Stimulated activated naive B cell treated with anti-CD40 and anti-IgM and Interleukin-4, amounts not matched to agents 10 μg/mL and 1 μg/mL and 100 μg/mL, for 72 hours (primary cell): ENCODE results near the gene S100A16.
"Not testable (repeated sequence)": the region's sequence is repeated elsewhere in the genome, so short reads cannot be mapped to it uniquely, and the experiment has no call there.

ENCODE experiments used
- ATAC-seq, 2 donors: fragments of 150-1000 bp; cut with Tn5 transposase; replicated peaks; 2 replicates each; pipeline ENCODE4 v1.10.0; 2021; ENCODE audit warnings: moderate library complexity in 1 of 2
- DNase-seq: peaks from one replicate; pipeline ENCODE4 v3.0.0; 2021
- H3K27ac Mint-ChIP-seq: one replicate; pipeline ENCODE4 v1.8.0; 2022; ENCODE audit warnings: mild to moderate bottlenecking, mixed read lengths
- H3K27me3 Mint-ChIP-seq, 2 donors: one replicate each; pipeline ENCODE4 v1.8.0; 2022; ENCODE audit warnings: mixed read lengths in 2 of 2
- H3K36me3 Mint-ChIP-seq, 2 donors: one replicate each; pipeline ENCODE4 v1.8.0; 2022; ENCODE audit warnings: mixed read lengths in 2 of 2, mild to moderate bottlenecking in 1 of 2
- H3K4me1 Mint-ChIP-seq, 2 donors: one replicate each; pipeline ENCODE4 v1.8.0; 2022; ENCODE audit warnings: mixed read lengths in 2 of 2, mild to moderate bottlenecking in 1 of 2
- H3K4me3 Mint-ChIP-seq, 2 donors: one replicate each; pipeline ENCODE4 v1.8.0; 2022; ENCODE audit warnings: mild to moderate bottlenecking in 2 of 2, mixed read lengths in 2 of 2, moderate library complexity in 1 of 2
- H3K9me3 Mint-ChIP-seq, 2 donors: one replicate each; pipeline ENCODE4 v1.8.0; 2022; ENCODE audit warnings: mixed read lengths in 2 of 2, mild to moderate bottlenecking in 1 of 2

The S100A16 gene

DNA sequence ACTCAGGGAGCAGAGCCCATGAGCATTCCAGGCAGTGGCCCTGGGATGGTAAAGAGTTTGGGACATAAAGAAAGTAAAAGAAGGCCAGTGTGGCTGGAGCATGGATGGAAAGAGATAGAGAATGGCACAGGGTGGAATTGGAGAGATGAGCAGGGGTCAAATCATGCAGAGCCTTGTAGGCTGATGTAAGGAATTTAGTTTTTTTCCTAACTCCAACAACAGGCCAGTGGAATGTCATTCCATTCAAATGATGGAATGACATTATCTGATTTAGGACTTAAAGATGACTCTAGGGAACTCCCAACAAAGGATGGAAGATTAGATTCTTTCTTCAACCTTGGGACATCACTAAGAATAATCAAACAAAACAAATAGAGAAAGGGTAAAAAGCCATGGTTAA, 34.4 kb downstream of the S100A16 start:
- Mint-ChIP-seq H3K27ac (no peak overlapping the region), H3K4me1 (peaks cover 3 to 16% of the 10 kb centered on the region in 2 donors), H3K4me3 (no peak overlapping the region), H3K36me3 (no peaks in the 10 kb centered on the region), H3K27me3 (peaks cover 7 to 9% of the 10 kb centered on the region in 2 donors), H3K9me3 (no peaks in the 10 kb centered on the region)
- no peak for ATAC-seq
- no peak for DNase-seq

DNA sequence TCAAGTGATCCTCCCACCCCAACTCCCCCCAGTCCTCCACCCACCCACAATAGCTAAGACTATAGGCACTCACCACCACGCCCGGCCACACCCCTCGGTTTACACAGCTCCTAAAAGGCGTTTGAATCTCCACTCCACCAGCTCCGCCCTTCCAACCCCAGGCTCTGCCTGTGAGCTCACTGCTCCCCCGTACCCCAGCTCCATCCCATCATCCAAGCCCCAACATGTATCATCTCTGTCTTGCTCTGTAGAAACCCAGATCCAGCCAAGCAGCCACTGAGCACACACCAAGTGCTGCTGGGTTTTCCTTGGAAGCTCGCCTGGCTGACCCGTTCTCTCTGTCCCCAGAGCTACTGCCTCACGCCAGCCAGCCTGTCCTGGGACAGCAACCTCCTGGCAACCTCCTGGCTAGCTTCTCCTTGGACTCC, 35.3 kb downstream of the S100A16 start:
- H3K4me1 Mint-ChIP-seq, result peaks cover 10 to 24% of the 10 kb centered on the region in 2 donors
- H3K36me3 Mint-ChIP-seq, result no peaks in the 10 kb centered on the region
- H3K4me3 Mint-ChIP-seq, result no peak overlapping the region
- H3K27ac Mint-ChIP-seq, result no peak overlapping the region
- H3K27me3 Mint-ChIP-seq, result peaks cover 7 to 9% of the 10 kb centered on the region in 2 donors
- no peaks in the 10 kb centered on the region for H3K9me3 Mint-ChIP-seq
- DNase-seq (no peak), ATAC-seq (no peak)

DNA sequence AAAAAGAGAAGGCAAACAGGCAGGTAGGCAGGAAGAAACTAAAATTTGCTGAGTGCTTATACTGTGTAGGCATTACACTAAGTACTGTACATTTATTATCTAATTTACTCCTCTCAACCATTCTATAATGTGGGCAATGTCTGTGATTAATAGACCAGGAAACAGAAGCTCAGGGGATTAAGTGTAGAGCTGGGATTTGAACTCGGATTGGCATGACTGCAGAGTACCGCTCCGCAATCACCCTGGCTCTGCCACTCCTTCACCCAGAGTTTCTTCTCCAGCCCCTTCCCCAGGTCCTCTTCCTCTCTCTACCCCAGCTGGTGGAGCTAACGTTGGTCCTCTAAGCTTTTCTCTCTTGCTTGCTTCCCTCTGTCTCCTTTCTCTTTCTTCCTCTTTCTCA, 35.8 kb downstream of the S100A16 start:
- Mint-ChIP-seq H3K27ac (no peak overlapping the region), H3K27me3 (peaks cover 7 to 9% of the 10 kb centered on the region in 2 donors), H3K4me3 (no peak overlapping the region), H3K9me3 (no peaks in the 10 kb centered on the region), H3K4me1 (peaks cover 12 to 29% of the 10 kb centered on the region in 2 donors), H3K36me3 (no peaks in the 10 kb centered on the region)
- no peak for ATAC-seq
- DNase-seq, result no peak

DNA sequence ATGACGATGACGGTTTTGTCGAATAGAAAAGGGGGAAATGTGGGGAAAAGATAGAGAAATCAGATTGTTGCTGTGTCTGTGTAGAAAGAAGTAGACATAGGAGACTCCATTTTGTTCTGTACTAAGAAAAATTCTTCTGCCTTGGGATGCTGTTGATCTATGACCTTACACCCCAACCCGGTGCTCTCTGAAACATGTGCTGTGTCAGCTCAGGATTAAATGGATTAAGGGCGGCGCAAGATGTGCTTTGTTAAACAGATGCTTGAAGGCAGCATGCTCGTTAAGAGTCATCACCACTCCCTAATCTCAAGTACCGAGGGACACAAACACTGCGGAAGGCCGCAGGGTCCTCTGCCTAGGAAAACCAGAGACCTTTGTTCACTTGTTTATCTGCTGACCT, 37.4 kb downstream of the S100A16 start:
- H3K36me3 Mint-ChIP-seq, H3K4me3 Mint-ChIP-seq, H3K27ac Mint-ChIP-seq, DNase-seq, H3K9me3 Mint-ChIP-seq, ATAC-seq: not testable (repeated sequence)
- Mint-ChIP-seq H3K27me3 (peaks cover 12 to 13% of the 10 kb centered on the region in 2 donors), H3K4me1 (peaks cover 18 to 29% of the 10 kb centered on the region in 2 donors)

DNA sequence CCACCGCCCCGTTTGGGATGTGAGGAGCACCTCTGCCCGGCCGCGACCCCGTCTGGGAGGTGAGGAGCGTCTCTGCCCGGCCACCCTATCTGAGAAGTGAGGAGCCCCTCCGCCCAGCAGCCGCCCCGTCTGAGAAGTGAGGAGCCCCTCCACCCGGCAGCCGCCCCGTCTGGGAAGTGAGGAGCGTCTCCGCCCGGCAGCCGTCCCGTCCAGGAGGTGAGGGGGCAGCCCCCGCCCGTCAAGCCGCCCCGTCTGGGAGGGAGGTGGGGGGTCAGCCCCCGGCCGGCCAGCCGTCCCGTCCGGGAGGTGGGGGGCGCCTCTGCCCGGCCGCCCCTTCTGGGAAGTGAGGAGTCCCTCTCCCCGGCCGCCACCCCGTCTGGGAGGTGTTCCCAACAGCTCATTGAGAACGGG, 37.9 kb downstream of the S100A16 start:
- not testable (repeated sequence) for H3K27ac Mint-ChIP-seq, H3K36me3 Mint-ChIP-seq, DNase-seq, H3K9me3 Mint-ChIP-seq, H3K4me3 Mint-ChIP-seq, ATAC-seq
- H3K27me3 Mint-ChIP-seq, result peaks cover 13 to 14% of the 10 kb centered on the region in 2 donors
- peaks cover 18 to 29% of the 10 kb centered on the region in 2 donors for H3K4me1 Mint-ChIP-seq

DNA sequence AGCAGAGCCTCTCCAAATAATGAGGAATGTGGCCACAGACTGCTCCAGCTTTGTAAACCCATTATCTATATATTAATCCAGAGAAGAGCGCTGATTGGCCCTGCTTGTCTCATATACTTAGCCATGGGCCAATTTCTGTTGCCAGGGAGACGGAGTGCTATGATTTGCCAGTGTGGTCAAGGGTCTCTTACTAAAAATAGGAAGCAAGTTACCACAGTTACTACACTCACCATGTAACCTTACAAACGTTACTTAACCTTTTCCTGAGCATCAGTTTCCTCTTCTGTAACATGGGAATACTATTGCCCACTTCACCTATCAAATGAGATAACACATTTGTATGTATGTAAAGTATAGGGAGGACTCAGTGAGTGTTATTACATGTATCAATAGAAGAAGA, 39.6 kb downstream of the S100A16 start:
- Mint-ChIP-seq H3K4me1 (peaks cover 24 to 36% of the 10 kb centered on the region in 2 donors), H3K9me3 (no peaks in the 10 kb centered on the region), H3K36me3 (no peaks in the 10 kb centered on the region), H3K27me3 (peaks cover 14 to 18% of the 10 kb centered on the region in 2 donors), H3K4me3 (no peak overlapping the region), H3K27ac (peak overlapping the region; percentile 26)
- DNase-seq (no peak), ATAC-seq (no peak)

DNA sequence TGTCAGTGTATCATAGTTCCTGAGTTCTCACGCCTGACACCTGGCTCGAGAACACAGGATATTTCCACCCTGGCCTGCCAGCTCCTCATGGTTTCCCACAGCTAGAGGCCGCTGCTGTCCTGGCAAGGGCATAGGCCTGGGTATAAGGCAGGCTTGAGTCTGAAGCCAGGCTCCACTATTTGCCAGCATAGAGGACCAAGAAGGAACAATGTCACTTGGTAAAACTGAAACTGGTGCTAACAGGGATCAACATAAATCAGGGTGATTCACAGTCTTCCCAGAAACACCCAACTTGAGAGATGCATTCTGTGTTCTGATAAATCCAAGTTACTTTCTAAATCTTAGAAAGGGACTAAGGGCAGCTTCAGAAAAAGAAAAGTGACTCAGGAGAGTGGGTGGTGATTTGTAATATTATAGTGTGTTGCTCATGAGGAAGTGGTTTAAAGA, 40.3 kb downstream of the S100A16 start:
- Mint-ChIP-seq H3K4me3 (no peak overlapping the region), H3K27me3 (peaks cover 10 to 11% of the 10 kb centered on the region in 2 donors), H3K27ac (peak overlapping the region; percentile 87), H3K4me1 (peaks cover 28 to 41% of the 10 kb centered on the region in 2 donors), H3K36me3 (no peaks in the 10 kb centered on the region), H3K9me3 (no peaks in the 10 kb centered on the region)
- ATAC-seq (peak; percentile 91 to 92), DNase-seq (peak; percentile 61)

DNA sequence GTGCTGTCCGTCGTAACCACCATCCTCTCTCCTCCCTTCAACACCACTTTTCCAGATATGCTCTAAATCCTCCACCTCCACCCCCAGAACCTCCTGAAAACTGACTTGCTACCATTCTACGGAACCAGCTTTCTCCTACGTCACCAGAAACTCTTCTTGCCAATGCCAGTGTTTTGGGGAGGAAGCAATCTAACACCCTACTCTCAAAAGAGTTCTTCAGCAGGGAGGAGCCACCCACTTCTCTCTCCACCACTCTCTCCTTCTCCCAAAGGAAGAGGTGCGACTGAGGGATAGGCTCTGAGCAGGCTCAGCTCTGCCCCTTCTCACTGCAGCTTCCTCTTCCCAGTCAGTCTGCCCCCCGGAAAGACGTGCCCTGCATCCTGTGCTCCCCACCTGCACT, 41.2 kb downstream of the S100A16 start:
- Mint-ChIP-seq H3K4me1 (peaks cover 32 to 39% of the 10 kb centered on the region in 2 donors), H3K4me3 (no peak overlapping the region), H3K27me3 (peaks cover 8 to 10% of the 10 kb centered on the region in 2 donors), H3K27ac (peak overlapping the region; percentile 39), H3K9me3 (no peaks in the 10 kb centered on the region), H3K36me3 (no peaks in the 10 kb centered on the region)
- no peak for ATAC-seq
- no peak for DNase-seq

DNA sequence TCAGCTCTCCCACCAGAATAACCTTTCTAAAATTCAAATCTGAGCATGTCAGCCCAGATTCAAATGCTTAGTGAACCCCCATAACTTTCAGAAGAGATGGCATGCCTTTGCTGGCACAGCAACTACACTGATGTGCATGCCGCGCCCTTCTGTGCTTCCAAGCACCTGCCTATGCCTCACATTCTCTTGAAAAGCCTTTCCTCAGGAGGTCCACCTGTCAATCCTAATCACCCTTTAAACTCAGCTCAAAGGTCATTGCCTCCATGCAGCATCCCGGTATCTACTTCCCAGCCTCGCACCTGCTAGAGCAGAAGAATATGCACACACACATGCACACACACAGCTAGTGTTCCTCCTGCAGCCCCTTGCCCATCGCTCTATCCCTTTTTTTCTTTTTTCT, 42.1 kb downstream of the S100A16 start:
- DNase-seq (no peak), ATAC-seq (no peak)
- Mint-ChIP-seq H3K36me3 (no peaks in the 10 kb centered on the region), H3K27ac (no peak overlapping the region), H3K4me3 (no peak overlapping the region), H3K9me3 (no peaks in the 10 kb centered on the region), H3K4me1 (peaks cover 39 to 46% of the 10 kb centered on the region in 2 donors), H3K27me3 (peaks cover 8 to 10% of the 10 kb centered on the region in 2 donors)

DNA sequence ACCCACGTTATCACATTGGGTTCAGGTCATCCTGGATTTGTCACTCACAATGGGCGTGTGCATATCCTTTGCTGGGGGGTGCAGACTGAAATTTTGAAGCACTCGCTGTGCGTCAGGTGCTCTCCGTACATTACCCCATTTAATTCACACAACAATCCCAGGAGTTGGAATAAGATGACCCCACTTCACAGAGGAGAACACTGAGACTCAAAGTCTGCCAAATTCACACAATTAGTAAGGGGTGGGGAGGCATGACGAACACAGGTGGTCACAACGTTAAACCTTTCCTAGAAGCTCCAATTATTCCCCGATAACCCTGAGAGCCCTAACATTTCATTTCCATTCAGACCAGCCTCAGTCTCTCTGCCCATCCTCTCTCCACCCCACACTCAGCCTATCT, 43.5 kb downstream of the S100A16 start:
- Mint-ChIP-seq H3K4me3 (no peak overlapping the region), H3K9me3 (no peaks in the 10 kb centered on the region), H3K27ac (no peak overlapping the region), H3K4me1 (peaks cover 45 to 57% of the 10 kb centered on the region in 2 donors), H3K27me3 (peaks cover 8 to 10% of the 10 kb centered on the region in 2 donors), H3K36me3 (no peaks in the 10 kb centered on the region)
- no peak for ATAC-seq
- no peak for DNase-seq

DNA sequence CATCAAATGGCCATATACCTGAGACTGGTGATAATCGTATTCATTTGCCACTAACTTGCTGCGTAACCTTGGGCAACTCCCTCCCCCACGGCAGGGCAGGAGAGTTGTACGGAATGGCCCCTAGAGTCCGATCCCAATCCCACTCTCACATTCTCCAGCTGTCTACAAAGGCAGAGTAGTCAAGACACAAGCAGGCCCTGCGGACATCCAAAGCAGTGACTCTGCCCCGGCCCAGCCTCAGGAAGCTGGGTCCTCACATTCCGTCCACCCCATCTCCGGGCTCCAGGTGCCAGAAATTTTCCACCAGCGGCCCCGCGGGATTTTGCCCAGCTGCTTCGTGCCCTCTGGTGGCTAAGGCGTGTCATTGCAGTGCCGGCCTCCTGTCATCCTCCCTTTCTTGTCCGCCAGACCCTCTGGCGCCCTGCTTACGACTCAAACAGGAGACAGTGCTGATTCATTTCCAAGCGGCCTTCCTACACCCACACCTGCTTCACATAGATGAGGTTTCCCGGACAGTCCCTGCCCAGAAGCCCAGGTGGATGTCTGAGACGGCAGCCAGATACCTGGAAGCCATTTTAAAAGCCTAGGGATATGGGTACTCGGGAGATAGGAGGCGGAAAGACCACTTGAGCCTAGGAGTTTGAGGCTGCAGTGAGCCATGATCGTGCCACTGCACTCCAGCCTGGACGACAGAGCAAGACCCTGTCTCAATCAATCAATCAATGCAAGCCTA, 44.4 kb downstream of the S100A16 start:
- Mint-ChIP-seq H3K27ac (peak overlapping the region; percentile 67), H3K4me1 (peaks cover 47 to 54% of the 10 kb centered on the region in 2 donors), H3K9me3 (no peaks in the 10 kb centered on the region), H3K36me3 (no peaks in the 10 kb centered on the region), H3K4me3 (peak overlapping the region; percentile 44 to 66), H3K27me3 (peaks cover 8 to 10% of the 10 kb centered on the region in 2 donors)
- ATAC-seq (peak; percentile 24 to 38), DNase-seq (peak; percentile 71)

DNA sequence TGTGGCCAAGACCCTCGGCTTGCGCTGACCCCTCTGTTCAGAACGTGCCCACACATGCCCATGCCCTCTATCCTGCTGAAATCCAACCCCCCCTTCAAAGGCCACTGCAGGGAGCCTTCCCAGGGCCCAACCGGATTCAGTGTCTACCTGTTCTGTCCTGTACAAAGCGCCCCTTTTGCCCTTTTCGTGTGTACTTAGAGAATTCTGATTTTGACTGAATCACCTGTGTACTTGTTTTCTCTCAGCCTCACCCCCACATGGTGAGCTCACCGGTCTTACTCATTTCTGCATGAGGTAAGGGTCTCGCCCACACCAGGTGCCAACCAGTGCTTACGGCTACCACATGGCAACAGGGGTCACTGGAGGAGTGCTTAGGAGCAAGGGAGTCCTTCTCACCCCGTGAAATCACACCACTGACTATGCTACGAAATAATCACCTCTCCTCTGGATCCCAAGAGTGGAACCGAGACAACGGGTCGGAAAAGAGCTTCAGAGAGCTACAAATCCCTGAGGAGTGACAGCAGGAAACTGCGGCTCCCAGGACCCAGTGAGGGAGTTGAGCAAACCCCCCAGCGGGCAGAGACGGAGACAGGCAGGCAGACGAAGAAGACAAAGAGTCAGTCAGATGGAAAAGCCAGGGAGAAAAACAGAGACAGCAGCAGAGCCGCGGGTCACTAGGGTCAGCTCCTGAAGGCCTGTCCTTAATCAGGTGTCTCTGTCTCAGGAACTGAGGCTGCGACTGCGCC, 45.1 kb downstream of the S100A16 start:
- DNase-seq, result no peak
- H3K36me3 Mint-ChIP-seq, result no peaks in the 10 kb centered on the region
- H3K27me3 Mint-ChIP-seq, result peaks cover 8 to 10% of the 10 kb centered on the region in 2 donors
- no peak for ATAC-seq
- H3K27ac Mint-ChIP-seq, result peak overlapping the region; percentile 43
- no peak overlapping the region for H3K4me3 Mint-ChIP-seq
- peaks cover 40 to 46% of the 10 kb centered on the region in 2 donors for H3K4me1 Mint-ChIP-seq
- H3K9me3 Mint-ChIP-seq, result no peaks in the 10 kb centered on the region

DNA sequence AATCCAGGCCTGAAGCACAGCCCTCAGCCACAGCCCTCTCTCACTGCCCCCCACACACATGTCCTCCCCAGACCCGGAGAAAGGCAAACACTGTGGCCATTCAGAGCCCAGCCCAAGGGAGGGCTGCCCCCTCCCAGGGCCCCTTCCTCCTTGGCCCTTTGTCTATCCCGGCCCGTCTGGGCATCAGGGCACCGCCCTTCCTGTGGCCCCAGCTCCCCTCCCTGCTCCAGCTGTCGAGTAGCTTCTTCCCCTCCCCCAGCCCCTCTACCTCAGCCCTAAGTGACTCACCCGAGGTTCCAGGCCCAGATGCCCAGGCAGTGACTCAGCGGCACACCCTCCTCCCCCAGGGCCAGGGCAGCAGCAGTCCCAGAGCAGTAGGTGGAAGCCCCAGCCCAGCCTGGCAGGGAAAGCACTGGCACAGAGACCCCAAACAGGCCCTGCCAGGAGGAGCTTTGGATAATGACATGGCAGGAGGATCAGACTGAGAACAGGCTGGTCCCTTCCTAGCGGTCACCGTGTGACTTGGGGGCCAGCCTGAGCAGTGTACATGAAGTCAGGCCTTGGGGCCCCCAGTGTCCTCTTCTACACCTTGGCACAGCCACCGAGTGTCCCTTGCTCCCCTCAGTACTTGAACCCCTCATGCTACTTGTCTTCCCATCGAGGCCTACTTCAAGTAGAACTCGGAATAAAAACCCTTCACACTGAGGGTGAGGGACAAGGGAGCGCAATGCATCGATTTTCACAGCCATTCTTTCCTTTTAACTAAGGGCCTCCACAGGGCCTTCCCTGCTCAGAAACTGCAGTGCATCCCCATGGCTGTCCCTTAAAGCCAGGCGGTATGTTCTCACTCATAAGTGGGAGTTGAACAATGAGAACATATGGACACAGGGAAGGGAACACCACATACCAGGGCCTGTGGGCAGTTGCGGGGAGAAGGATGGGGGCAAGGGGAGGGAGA, 46.2 kb downstream of the S100A16 start:
- peak; percentile 72 for DNase-seq
- Mint-ChIP-seq H3K4me3 (peak overlapping the region; percentile 11 to 63), H3K9me3 (no peaks in the 10 kb centered on the region), H3K27ac (peak overlapping the region; percentile 96), H3K4me1 (peaks cover 34 to 41% of the 10 kb centered on the region in 2 donors), H3K27me3 (peaks cover 8 to 9% of the 10 kb centered on the region in 2 donors), H3K36me3 (no peaks in the 10 kb centered on the region)
- ATAC-seq, result peak; percentile 80 to 84
